Uterine smooth muscle cell (primary cell): Measurements from ENCODE around the gene IL10. TPM values are rescaled to one million over a fixed set of nuclear protein-coding genes. Genes with fewer than 3 reads are reported as not detected.

ENCODE experiments used
- total RNA-seq: library from RNA; depleted of rRNA; stranded (reverse); fragments of >200 nt; gene quantifications from 2 replicates; pipeline ENCODE4 v1.2.3, GENCODE V29; 2014

IL10 gene
- total RNA-seq: not detected in 2 replicates

DNA sequence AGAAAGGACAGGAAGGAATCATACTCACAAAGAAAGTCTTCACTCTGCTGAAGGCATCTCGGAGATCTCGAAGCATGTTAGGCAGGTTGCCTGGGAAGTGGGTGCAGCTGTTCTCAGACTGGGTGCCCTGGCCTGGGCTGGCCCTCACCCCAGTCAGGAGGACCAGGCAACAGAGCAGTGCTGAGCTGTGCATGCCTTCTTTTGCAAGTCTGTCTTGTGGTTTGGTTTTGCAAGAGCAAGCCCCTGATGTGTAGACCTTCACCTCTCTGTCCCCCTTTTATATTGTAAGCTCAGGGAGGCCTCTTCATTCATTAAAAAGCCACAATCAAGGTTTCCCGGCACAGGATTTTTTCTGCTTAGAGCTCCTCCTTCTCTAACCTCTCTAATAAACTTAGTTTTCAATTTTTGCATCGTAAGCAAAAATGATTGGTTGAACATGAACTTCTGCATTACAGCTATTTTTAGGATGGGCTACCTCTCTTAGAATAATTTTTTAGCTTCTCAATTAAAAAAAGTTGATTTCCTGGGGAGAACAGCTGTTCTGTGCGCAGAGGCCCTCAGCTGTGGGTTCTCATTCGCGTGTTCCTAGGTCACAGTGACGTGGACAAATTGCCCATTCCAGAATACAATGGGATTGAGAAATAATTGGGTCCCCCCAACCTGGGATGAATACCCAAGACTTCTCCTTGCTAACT is at the start of gene IL10:
IL10 (minus strand) TSS at position 252 of the 695 bp plus-strand sequence; CDS start at position 193, 59 bp downstream.

DNA sequence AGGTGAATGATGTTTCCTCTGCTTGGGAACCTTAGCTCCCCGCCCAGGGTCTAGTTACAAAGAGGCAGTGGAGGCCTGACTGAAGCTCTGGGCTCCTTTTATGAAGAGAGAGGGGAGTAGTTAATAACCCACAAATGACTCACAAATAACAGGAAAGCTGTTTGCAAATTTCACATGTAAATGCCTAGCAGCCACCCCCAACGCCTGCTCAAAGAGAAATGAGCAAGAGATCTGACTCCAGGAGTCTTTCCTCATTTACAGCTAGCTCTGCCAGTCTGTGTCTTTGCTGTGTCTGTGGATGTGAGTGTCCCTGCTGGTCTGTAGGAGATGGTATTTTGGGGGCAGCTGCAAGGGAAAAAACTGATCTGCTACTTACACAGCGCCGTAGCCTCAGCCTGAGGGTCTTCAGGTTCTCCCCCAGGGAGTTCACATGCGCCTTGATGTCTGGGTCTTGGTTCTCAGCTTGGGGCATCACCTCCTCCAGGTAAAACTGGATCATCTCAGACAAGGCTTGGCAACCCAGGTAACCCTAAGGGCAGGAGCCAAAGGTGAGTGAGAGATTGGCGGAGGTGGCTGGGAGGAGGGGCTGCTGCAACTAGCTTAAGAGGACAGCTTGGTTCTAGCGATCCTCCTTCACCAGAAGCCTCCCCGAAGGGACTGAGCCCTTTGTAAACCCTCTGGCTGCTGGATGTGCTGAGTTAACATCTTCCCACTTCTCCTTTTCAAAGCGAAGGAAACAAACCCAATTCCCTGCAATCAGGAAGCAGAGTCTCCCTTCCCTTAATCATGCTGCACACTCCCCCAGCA is 1.6 kb downstream of the IL10 start, which contains the start of gene IL19:
IL19 (plus strand) TSS at position 243 of the 807 bp plus-strand sequence. CDS start 65,890 bp downstream, outside the sequence.

Other genes starting within 250 kb of the IL10 start
- gene EIF2D, start 160.0 kb downstream of the IL10 start, total RNA-seq: 47.9 and 51.2 TPM in 2 replicates
- gene DYRK3, start 137.0 kb downstream of the IL10 start, total RNA-seq: 62.2 and 84.9 TPM in 2 replicates
- gene MAPKAPK2, start 87.6 kb downstream of the IL10 start, total RNA-seq: 30.2 and 30.4 TPM in 2 replicates
- gene IL19, start 1.7 kb downstream of the IL10 start, total RNA-seq: not detected in 2 replicates
- 0.12 TPM in 1 of 2 replicates, not detected in the other for gene IL20, start 93.1 kb upstream of the IL10 start, total RNA-seq
- 2.9 and 3.1 TPM in 2 replicates for gene IL24, start 124.9 kb upstream of the IL10 start, total RNA-seq
- 0.11 and 0.37 TPM in 2 replicates for gene FCMR, start 149.4 kb upstream of the IL10 start, total RNA-seq
- gene PIGR, start 174.0 kb upstream of the IL10 start, total RNA-seq: not detected in 2 replicates
- not detected in 2 replicates for gene FCAMR, start 198.0 kb upstream of the IL10 start, total RNA-seq